Measurements from ENCODE around the gene PRDM9.

Gene PRDM9

GRCh38 chr5:23507278-23507685 lies at the start of gene PRDM9:
PRDM9 (plus strand) TSS chr5:23507609; CDS start chr5:23509034, 1,425 bp downstream.
- TF ChIP-seq CTCF (IDR thresholded peaks at IDR 0.05) = no peak
- Histone ChIP-seq H3K4me3 (no peak within 1 kb of the TSS), H3K27ac (no peak within 1 kb of the TSS)
- no peak for DNase-seq (ENCODE audit: low spot score)

- DNase-seq (ENCODE audit: low spot score) = no peak
- TF ChIP-seq CTCF (IDR thresholded peaks at IDR 0.05) = no peak
- no peak overlapping the region for H3K27ac ChIP-seq
- H3K4me3 ChIP-seq = no peak overlapping the region
Measured at GRCh38 chr5:23457780-23458179, 49.6 kb upstream of the PRDM9 start.

GRCh38 chr5:23459214-23459613 lies 48.2 kb upstream of the PRDM9 start:
- Histone ChIP-seq H3K4me3 (no peak overlapping the region), H3K27ac (no peak overlapping the region)
- no peak for DNase-seq (ENCODE audit: low spot score)
- no peak for TF ChIP-seq CTCF (IDR thresholded peaks at IDR 0.05)

- TF ChIP-seq CTCF (IDR thresholded peaks at IDR 0.05) = no peak
- no peak overlapping the region for H3K4me3 ChIP-seq
- no peak overlapping the region for H3K27ac ChIP-seq
- no peak for DNase-seq (ENCODE audit: low spot score)
Measured at GRCh38 chr5:23461576-23461975, 45.8 kb upstream of the PRDM9 start.

GRCh38 chr5:23466401-23466912 lies 41.0 kb upstream of the PRDM9 start:
- no peak for TF ChIP-seq CTCF (IDR thresholded peaks at IDR 0.05)
- no peak overlapping the region for H3K4me3 ChIP-seq
- DNase-seq (ENCODE audit: low spot score) = no peak
- no peak overlapping the region for H3K27ac ChIP-seq

- TF ChIP-seq CTCF (IDR thresholded peaks at IDR 0.05) = no peak
- DNase-seq (ENCODE audit: low spot score) = no peak
- H3K4me3 ChIP-seq = no peak overlapping the region
- no peak overlapping the region for H3K27ac ChIP-seq
Measured at GRCh38 chr5:23468658-23469057, 38.8 kb upstream of the PRDM9 start.

- Histone ChIP-seq H3K27ac (no peak overlapping the region), H3K4me3 (no peak overlapping the region)
- TF ChIP-seq CTCF (IDR thresholded peaks at IDR 0.05) = no peak
- DNase-seq (ENCODE audit: low spot score) = no peak
Measured at GRCh38 chr5:23473915-23474314, 33.5 kb upstream of the PRDM9 start.
